ENCODE results near the gene TWNK.
"Not testable (repeated sequence)": the region's sequence is repeated elsewhere in the genome, so short reads cannot be mapped to it uniquely, and the experiment has no call there.

The TWNK gene

GRCh38 chr10:101031796-101032636 is 44.7 kb downstream of the TWNK start:
- peak; percentile 69 for DNase-seq

GRCh38 chr10:101032637-101033224 is 45.4 kb downstream of the TWNK start:
- DNase-seq = peak; percentile 71

GRCh38 chr10:101033276-101033675 is 45.9 kb downstream of the TWNK start:
- no peak for DNase-seq

- not testable (repeated sequence) for DNase-seq
Measured at GRCh38 chr10:101034404-101034803, 47.1 kb downstream of the TWNK start.

GRCh38 chr10:101035314-101035713 is 48.0 kb downstream of the TWNK start:
- no peak for DNase-seq

GRCh38 chr10:101035916-101036702 is 48.8 kb downstream of the TWNK start:
- no peak for DNase-seq

GRCh38 chr10:101036726-101037125 is 49.4 kb downstream of the TWNK start:
- no peak for DNase-seq

- DNase-seq = no peak
Measured at GRCh38 chr10:101038484-101038883, 51.1 kb downstream of the TWNK start.

- DNase-seq = no peak
Measured at GRCh38 chr10:101040061-101040460, 52.7 kb downstream of the TWNK start.

GRCh38 chr10:101040851-101041250 is 53.5 kb downstream of the TWNK start:
- no peak for DNase-seq

- peak; percentile 64 for DNase-seq
Measured at GRCh38 chr10:101041252-101041761, 54.0 kb downstream of the TWNK start.

GRCh38 chr10:101042118-101042517 is 54.8 kb downstream of the TWNK start:
- no peak for DNase-seq

GRCh38 chr10:101042667-101043362 is 55.5 kb downstream of the TWNK start:
- peak; percentile 84 for DNase-seq

- no peak for DNase-seq
Measured at GRCh38 chr10:101043363-101043707, 56.0 kb downstream of the TWNK start.
